H1 (cell line): ENCODE results near the gene NAGLU.

Source experiments
- ATF2 ChIP-seq: IDR thresholded peaks from 2 replicates; pipeline ENCODE4 v1.6.1; 2012; ENCODE audit warnings: low read length, inconsistent platforms
- CBX8 ChIP-seq: fragments of 300-800, 300-1000 bp; sonication (generic); IDR thresholded peaks from 2 replicates; pipeline ENCODE4 v1.7.1; 2016; ENCODE audit warnings: low read depth, low read length, borderline replicate concordance
- CTCF ChIP-seq, 3 experiments: IDR thresholded peaks; 1 replicate in 2 of 3; 2 replicates in 1 of 3; pipeline versions ENCODE4 v1.5.1 to v1.6.1; 2011; ENCODE audit warnings: low read length in 3 of 3, mild to moderate bottlenecking in 3 of 3, inconsistent platforms in 2 of 3, low read depth in 1 of 3, moderate library complexity in 1 of 3; ENCODE audit not compliant: insufficient read depth in 1 of 3; ENCODE audit errors: control extremely low read depth in 1 of 3
- EGR1 ChIP-seq: IDR thresholded peaks from 2 replicates; pipeline ENCODE4 v1.6.1; 2011; ENCODE audit warnings: low read depth, low read length, borderline replicate concordance
- EP300 ChIP-seq, 2 experiments: IDR thresholded peaks; 1 replicate in 1 of 2; 2 replicates in 1 of 2; pipeline ENCODE4 v1.6.1; 2011 to 2012; ENCODE audit warnings: low read depth in 2 of 2, low read length in 2 of 2, mild to moderate bottlenecking in 2 of 2, borderline replicate concordance in 1 of 2, inconsistent platforms in 1 of 2, moderate library complexity in 1 of 2
- EZH2 ChIP-seq: fragments of 200-600 bp; sonication (generic); IDR thresholded peaks from 2 replicates; pipeline ENCODE4 v1.7.1; 2012; ENCODE audit warnings: low read depth, mild to moderate bottlenecking, moderate library complexity, low read length, inconsistent platforms; ENCODE audit not compliant: severe bottlenecking
- POLR2A ChIP-seq, 2 experiments: IDR thresholded peaks; 1 replicate in 1 of 2; 2 replicates in 1 of 2; pipeline ENCODE4 v1.6.1; 2011; ENCODE audit warnings: low read depth in 2 of 2, low read length in 2 of 2, mild to moderate bottlenecking in 2 of 2; ENCODE audit errors: control extremely low read depth in 1 of 2
- SAP30 ChIP-seq: fragments of 300-600 bp; sonication (generic); IDR thresholded peaks from 2 replicates; pipeline ENCODE4 v1.7.1; 2012; ENCODE audit warnings: low read length, moderate library complexity, mild to moderate bottlenecking, inconsistent platforms; ENCODE audit not compliant: insufficient read depth, insufficient replicate concordance
- TAF1 ChIP-seq: IDR thresholded peaks from 2 replicates; pipeline ENCODE4 v1.6.1; 2011; ENCODE audit warnings: mild to moderate bottlenecking, low read depth, low read length
- TEAD4 ChIP-seq: IDR thresholded peaks from 2 replicates; pipeline ENCODE4 v1.6.1; 2012; ENCODE audit warnings: low read depth, low read length, inconsistent platforms, mixed read lengths
- USF2 ChIP-seq: IDR thresholded peaks from 2 replicates; pipeline ENCODE4 v1.6.1; 2011; ENCODE audit warnings: low read length, improper control_type of control experiment

GRCh38 chr17:42520540-42520951 is 15.5 kb upstream of the NAGLU start:
- TF ChIP-seq POLR2A (IDR thresholded peaks at IDR 0.05; ENCODE audit: control extremely low read depth in 1 of 2, low read depth in 2 of 2, low read length in 2 of 2) (no peak), USF2 (no peak), EGR1 (no peak), ATF2 (no peak), CTCF (IDR thresholded peaks at IDR 0.05; ENCODE audit: control extremely low read depth in 1 of 3, insufficient read depth in 1 of 3, low read depth in 1 of 3, low read length in 3 of 3) (peak; percentile 11 to 48 (median 46); a peak in 3 of 4 replicates), CBX8 (no peak), EP300 (IDR thresholded peaks at IDR 0.05; ENCODE audit: borderline replicate concordance in 1 of 2, low read depth in 2 of 2, low read length in 2 of 2) (no peak), EZH2 (no peak), TAF1 (no peak), SAP30 (no peak), TEAD4 (no peak)
